ENCODE results near the gene CCDC171.
"Not testable (repeated sequence)": the region's sequence is repeated elsewhere in the genome, so short reads cannot be mapped to it uniquely, and the experiment has no call there.

Gene CCDC171

DNA sequence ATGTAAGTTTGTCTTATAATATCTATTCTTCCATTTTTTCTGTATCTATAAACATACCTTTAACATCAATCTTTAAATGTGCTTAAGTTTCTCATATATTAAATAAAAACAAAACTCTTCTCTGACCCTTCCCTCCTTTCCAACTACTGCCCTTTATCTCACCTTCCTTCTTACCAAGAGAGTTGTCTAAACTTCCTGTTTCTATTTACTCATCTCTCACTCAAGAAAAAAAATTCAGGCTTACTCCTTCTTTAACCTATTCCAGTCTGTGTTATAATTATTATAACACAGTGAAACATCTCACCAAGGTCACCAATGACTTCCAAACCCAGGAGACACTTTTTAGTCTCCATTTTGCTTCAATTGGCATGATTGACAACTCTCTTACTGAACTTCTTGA is 140.9 kb downstream of the CCDC171 start:
- H3K27ac ChIP-seq (ENCODE audit: low read length), result no peak overlapping the region
- no peaks in the 10 kb centered on the region for H3K9me3 ChIP-seq (ENCODE audit: control insufficient read depth, insufficient read depth, low read length)
- H3K4me1 ChIP-seq (ENCODE audit: control insufficient read depth, insufficient read depth, low read length), result no peaks in the 10 kb centered on the region; the same call in 1 of the 2 replicates
- no peak overlapping the region for H3K4me3 ChIP-seq (ENCODE audit: low read length)
- no peaks in the 10 kb centered on the region for H3K27me3 ChIP-seq (ENCODE audit: control insufficient read depth, insufficient read depth, low read length)
- DNase-seq (ENCODE audit: low read depth, low spot score), result no peak
- H3K36me3 ChIP-seq (ENCODE audit: control insufficient read depth, insufficient read depth, low read length), result no peaks in the 10 kb centered on the region

DNA sequence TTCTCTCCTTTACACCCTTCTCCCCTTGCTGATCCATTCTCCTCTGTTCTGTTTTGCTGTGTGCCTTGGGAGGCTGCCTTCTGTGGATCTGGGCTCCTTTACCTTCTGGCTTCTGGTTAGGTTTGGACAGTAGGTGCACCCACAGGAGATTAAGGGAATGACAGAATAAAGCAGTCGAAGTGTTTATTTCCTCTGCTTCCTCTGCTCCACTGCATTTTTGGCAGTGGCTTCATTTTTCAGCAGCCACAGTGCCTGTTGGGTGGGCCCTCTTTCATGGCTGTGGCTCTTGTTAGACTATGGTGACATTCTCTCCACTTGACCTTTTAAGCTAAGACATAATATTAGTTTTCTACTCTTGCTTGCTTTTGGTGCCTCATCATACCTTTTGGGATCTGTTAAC is 144.1 kb downstream of the CCDC171 start:
- no peaks in the 10 kb centered on the region for H3K9me3 ChIP-seq (ENCODE audit: control insufficient read depth, insufficient read depth, low read length)
- DNase-seq (ENCODE audit: low read depth, low spot score), result no peak
- H3K36me3 ChIP-seq (ENCODE audit: control insufficient read depth, insufficient read depth, low read length), result no peaks in the 10 kb centered on the region
- no CpG with 5 or more reads among the region's 1 CpG for WGBS (ENCODE audit: insufficient coverage, insufficient read length)
- no peaks in the 10 kb centered on the region; the same call in 1 of the 2 replicates for H3K4me1 ChIP-seq (ENCODE audit: control insufficient read depth, insufficient read depth, low read length)
- H3K27me3 ChIP-seq (ENCODE audit: control insufficient read depth, insufficient read depth, low read length), result no peaks in the 10 kb centered on the region
- H3K27ac ChIP-seq (ENCODE audit: low read length), result no peak overlapping the region
- H3K4me3 ChIP-seq (ENCODE audit: low read length), result no peak overlapping the region

DNA sequence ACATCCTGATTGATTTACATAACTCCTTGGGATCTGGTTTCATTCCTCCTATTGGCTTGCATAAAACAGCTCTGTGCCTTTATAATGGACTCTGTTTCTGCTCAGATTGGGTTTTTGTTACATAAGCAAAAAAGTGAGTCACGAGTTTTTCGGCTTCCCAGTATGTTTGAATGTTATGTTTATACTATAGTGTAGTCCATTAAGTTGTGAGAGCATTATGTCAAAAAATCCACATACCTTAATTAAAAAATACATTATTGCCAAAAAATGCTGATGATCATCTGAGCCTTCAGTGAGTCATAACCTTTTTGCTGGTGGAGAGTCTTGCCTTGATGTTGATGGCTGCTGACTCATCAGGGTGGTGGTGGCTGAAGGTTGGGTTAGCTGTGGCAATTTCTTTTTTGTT is 144.6 kb downstream of the CCDC171 start:
- no peaks in the 10 kb centered on the region for H3K36me3 ChIP-seq (ENCODE audit: control insufficient read depth, insufficient read depth, low read length)
- no peak overlapping the region for H3K27ac ChIP-seq (ENCODE audit: low read length)
- no peaks in the 10 kb centered on the region for H3K27me3 ChIP-seq (ENCODE audit: control insufficient read depth, insufficient read depth, low read length)
- DNase-seq (ENCODE audit: low read depth, low spot score), result no peak
- WGBS (ENCODE audit: insufficient coverage, insufficient read length), result no CpG with 5 or more reads among the region's 2 CpGs
- no peak overlapping the region for H3K4me3 ChIP-seq (ENCODE audit: low read length)
- H3K9me3 ChIP-seq (ENCODE audit: control insufficient read depth, insufficient read depth, low read length), result no peaks in the 10 kb centered on the region
- no peaks in the 10 kb centered on the region; the same call in 1 of the 2 replicates for H3K4me1 ChIP-seq (ENCODE audit: control insufficient read depth, insufficient read depth, low read length)

DNA sequence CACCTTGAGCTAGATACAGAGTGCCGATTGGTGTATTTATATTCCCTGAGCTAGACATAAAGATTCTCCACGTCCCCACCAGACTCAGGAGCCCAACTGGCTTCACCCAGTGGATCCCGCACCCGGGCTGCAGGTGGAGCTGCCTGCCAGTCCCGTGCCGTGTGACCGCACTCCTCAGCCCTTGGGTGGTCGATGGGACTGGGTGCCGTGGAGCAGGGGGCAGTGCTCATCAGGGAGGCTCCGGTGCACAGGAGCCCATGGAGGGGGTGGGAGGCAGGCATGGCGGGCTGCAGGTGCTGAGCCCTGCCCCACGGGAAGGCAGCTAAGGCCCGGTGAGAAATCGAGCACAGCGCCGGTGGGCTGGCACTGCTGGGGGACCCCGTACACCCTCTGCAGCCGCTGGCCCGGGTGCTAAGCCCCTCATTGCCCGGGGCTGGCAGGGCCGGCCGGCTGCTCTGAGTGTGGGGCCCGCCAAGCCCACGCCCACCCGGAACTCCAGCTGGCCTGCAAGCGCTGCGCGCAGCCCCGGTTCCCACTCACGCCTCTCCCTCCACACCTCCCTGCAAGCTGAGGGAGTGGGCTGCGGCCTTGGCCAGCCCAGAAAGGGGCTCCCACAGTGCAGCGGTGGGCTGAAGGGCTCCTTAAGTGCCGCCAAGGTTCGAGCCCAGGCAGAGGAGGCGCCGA is 147.2 kb downstream of the CCDC171 start:
- H3K36me3 ChIP-seq (ENCODE audit: control insufficient read depth, insufficient read depth, low read length); DNase-seq (ENCODE audit: low read depth, low spot score); H3K9me3 ChIP-seq (ENCODE audit: control insufficient read depth, insufficient read depth, low read length); H3K27me3 ChIP-seq (ENCODE audit: control insufficient read depth, insufficient read depth, low read length); H3K4me3 ChIP-seq (ENCODE audit: low read length); H3K4me1 ChIP-seq (ENCODE audit: control insufficient read depth, insufficient read depth, low read length); H3K27ac ChIP-seq (ENCODE audit: low read length): not testable (repeated sequence)
- WGBS (ENCODE audit: insufficient coverage, insufficient read length), result no CpG with 5 or more reads among the region's 36 CpGs

DNA sequence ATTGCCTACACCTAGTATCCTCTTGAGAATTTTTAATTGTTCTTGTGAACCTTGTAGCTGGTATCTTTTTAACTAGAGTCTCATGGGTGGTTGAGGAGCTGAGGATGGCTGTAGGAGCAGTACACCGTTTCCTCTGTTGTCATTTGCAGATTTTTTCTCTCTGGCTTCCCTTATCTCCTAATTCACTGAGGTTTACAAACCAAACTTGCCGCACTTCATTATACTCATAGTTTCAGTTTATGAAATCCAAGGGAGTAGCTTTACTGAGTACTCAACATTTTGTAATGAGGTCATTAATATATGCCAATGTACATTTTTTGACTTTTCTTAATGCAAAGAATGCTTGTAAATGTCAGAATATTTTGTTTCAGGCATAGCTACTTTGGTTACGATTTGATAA is 154.2 kb downstream of the CCDC171 start:
- H3K27me3 ChIP-seq (ENCODE audit: control insufficient read depth, insufficient read depth, low read length), result no peaks in the 10 kb centered on the region
- no peaks in the 10 kb centered on the region for H3K4me1 ChIP-seq (ENCODE audit: control insufficient read depth, insufficient read depth, low read length)
- DNase-seq (ENCODE audit: low read depth, low spot score), result no peak
- no peak overlapping the region for H3K27ac ChIP-seq (ENCODE audit: low read length)
- H3K4me3 ChIP-seq (ENCODE audit: low read length), result no peak overlapping the region
- no CpG with 5 or more reads among the region's 3 CpGs for WGBS (ENCODE audit: insufficient coverage, insufficient read length)
- no peaks in the 10 kb centered on the region for H3K9me3 ChIP-seq (ENCODE audit: control insufficient read depth, insufficient read depth, low read length)
- H3K36me3 ChIP-seq (ENCODE audit: control insufficient read depth, insufficient read depth, low read length), result no peaks in the 10 kb centered on the region

DNA sequence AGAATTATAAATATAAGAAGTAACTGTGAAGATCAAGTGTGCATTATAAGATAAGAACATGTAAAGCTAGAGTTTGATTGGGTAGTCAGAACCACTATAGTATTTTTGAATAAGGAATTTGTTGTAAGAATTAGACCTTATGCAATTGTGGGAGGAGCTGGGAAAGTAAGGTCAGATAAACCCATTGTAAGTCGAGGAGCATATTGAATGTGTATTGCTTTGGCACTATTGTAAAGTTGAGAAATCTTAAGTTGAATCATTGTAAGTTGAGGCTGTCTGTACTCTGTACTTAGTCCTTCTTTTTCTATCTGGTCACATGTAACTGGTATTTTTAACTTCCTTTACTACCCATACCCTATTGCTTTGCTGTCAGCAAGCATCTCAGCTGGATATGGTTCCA is 158.7 kb downstream of the CCDC171 start:
- Histone ChIP-seq H3K4me1 (ENCODE audit: control insufficient read depth, insufficient read depth, low read length) (no peaks in the 10 kb centered on the region), H3K4me3 (ENCODE audit: low read length) (no peak overlapping the region), H3K9me3 (ENCODE audit: control insufficient read depth, insufficient read depth, low read length) (no peaks in the 10 kb centered on the region), H3K27ac (ENCODE audit: low read length) (no peak overlapping the region), H3K27me3 (ENCODE audit: control insufficient read depth, insufficient read depth, low read length) (no peaks in the 10 kb centered on the region), H3K36me3 (ENCODE audit: control insufficient read depth, insufficient read depth, low read length) (no peaks in the 10 kb centered on the region)
- no CpG with 5 or more reads among the region's 1 CpG for WGBS (ENCODE audit: insufficient coverage, insufficient read length)
- DNase-seq (ENCODE audit: low read depth, low spot score), result no peak

DNA sequence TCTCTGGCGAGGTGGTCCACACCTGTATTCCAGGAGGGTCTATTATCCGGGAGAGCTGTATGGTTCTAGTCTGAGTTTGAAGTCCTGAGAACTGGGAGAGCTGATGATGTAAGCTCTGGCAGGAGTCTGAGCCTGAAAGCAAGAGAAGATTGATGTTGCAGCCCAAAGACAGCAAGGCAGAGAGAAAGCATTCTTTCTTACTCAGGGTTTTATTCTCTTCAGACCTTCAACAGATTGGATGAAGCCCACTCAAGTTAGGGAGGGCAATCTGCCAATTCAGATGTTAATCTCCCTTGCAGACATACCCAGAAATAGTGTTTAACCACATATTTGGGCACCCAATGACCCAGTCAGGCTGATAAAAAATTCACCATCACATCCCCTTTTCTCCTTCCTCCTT is 159.1 kb downstream of the CCDC171 start:
- H3K27ac ChIP-seq (ENCODE audit: low read length), result no peak overlapping the region
- WGBS (ENCODE audit: insufficient coverage, insufficient read length), result no CpG with 5 or more reads among the region's 2 CpGs
- no peaks in the 10 kb centered on the region for H3K27me3 ChIP-seq (ENCODE audit: control insufficient read depth, insufficient read depth, low read length)
- no peaks in the 10 kb centered on the region for H3K36me3 ChIP-seq (ENCODE audit: control insufficient read depth, insufficient read depth, low read length)
- DNase-seq (ENCODE audit: low read depth, low spot score), result no peak
- H3K4me3 ChIP-seq (ENCODE audit: low read length), result no peak overlapping the region
- no peaks in the 10 kb centered on the region for H3K9me3 ChIP-seq (ENCODE audit: control insufficient read depth, insufficient read depth, low read length)
- H3K4me1 ChIP-seq (ENCODE audit: control insufficient read depth, insufficient read depth, low read length), result no peaks in the 10 kb centered on the region

DNA sequence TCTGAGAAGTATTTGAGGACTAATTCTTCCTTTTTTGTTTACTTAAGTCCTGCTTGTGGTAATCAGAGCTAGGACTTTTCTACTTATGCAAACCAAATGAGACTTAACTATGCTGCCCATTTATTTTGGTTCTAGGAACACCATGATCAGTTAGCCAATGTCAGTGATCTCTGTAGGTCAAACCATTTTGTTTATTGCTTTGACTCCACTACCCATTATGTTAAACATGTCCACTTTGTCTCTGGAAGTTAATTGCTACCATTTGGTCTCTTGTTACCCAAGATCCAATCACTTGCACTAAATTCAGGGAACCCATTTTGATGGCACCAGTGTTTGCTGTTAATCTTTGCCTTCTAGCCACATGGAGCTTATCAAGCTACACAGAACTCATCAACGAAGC is 161.9 kb downstream of the CCDC171 start:
- Histone ChIP-seq H3K36me3 (ENCODE audit: control insufficient read depth, insufficient read depth, low read length) (no peaks in the 10 kb centered on the region), H3K27ac (ENCODE audit: low read length) (no peak overlapping the region), H3K4me1 (ENCODE audit: control insufficient read depth, insufficient read depth, low read length) (no peaks in the 10 kb centered on the region; the same call in 1 of the 2 replicates), H3K4me3 (ENCODE audit: low read length) (no peak overlapping the region), H3K9me3 (ENCODE audit: control insufficient read depth, insufficient read depth, low read length) (no peaks in the 10 kb centered on the region), H3K27me3 (ENCODE audit: control insufficient read depth, insufficient read depth, low read length) (no peaks in the 10 kb centered on the region)
- DNase-seq (ENCODE audit: low read depth, low spot score), result no peak
- no CpG with 5 or more reads among the region's 1 CpG for WGBS (ENCODE audit: insufficient coverage, insufficient read length)

DNA sequence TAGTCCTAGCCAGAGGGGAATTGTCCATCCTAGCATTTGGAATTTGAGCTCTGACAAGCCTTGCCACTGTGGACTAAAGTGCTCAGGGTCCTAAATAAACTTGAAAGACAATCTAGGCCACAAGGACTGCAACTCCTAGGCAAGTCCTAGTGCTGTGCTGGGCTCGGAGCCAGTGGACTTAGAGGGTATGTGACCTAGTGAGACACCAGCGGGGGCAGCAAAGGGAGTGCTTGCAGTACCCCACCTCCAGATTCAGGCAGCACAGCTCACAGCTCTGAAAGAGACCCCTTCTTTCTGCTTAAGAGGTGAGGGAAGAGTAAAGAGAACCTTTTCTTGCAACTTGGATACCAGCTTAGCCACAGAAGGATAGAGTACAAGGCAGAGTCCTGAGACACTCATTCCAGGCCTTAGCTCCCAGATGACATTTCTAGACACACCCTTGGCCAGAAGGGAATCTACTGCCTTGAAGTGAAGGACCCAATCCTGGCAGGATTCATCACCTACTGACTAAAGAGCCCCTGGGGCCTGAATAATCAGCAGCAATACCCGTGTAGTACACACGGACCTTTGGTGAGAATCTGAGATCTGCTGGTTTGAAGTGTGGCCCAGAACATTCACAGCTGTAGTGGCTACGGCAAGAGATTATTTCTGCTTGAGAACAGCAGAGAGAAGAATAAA is 164.6 kb downstream of the CCDC171 start:
- no CpG with 5 or more reads among the region's 5 CpGs for WGBS (ENCODE audit: insufficient coverage, insufficient read length)
- no peaks in the 10 kb centered on the region for H3K27me3 ChIP-seq (ENCODE audit: control insufficient read depth, insufficient read depth, low read length)
- H3K36me3 ChIP-seq (ENCODE audit: control insufficient read depth, insufficient read depth, low read length), result no peaks in the 10 kb centered on the region

DNA sequence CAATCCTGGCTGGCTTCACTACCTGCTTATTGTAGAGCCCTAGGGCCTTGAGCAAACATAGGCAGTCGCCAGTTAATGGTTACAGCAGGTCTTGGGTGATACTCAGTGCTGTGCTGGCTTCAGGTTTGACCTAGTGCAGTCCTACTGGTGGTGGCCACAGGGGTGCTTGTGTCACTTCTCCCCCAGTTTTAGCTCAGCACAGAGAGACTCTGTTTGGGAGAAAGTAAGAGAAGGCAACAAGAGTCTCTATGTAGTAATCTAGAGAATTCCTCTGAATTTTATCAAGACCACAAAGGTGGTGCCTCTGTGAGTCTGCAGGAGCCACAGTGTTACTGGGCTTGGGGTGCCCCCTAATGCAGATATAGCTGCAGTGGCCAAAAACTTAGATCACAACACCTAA is 165.6 kb downstream of the CCDC171 start:
- Histone ChIP-seq H3K36me3 (ENCODE audit: control insufficient read depth, insufficient read depth, low read length) (no peaks in the 10 kb centered on the region), H3K9me3 (ENCODE audit: control insufficient read depth, insufficient read depth, low read length) (no peaks in the 10 kb centered on the region), H3K27ac (ENCODE audit: low read length) (no peak overlapping the region), H3K27me3 (ENCODE audit: control insufficient read depth, insufficient read depth, low read length) (no peaks in the 10 kb centered on the region), H3K4me3 (ENCODE audit: low read length) (no peak overlapping the region), H3K4me1 (ENCODE audit: control insufficient read depth, insufficient read depth, low read length) (no peaks in the 10 kb centered on the region; the same call in 1 of the 2 replicates)
- no CpG with 5 or more reads among the region's 1 CpG for WGBS (ENCODE audit: insufficient coverage, insufficient read length)
- DNase-seq (ENCODE audit: low read depth, low spot score), result no peak

More for the DNA sequence above, 164.6 kb downstream of the CCDC171 start:
- DNase-seq (ENCODE audit: low read depth, low spot score), result no peak
- no peaks in the 10 kb centered on the region for H3K9me3 ChIP-seq (ENCODE audit: control insufficient read depth, insufficient read depth, low read length)
- no peaks in the 10 kb centered on the region; the same call in 1 of the 2 replicates for H3K4me1 ChIP-seq (ENCODE audit: control insufficient read depth, insufficient read depth, low read length)
- no peak overlapping the region for H3K4me3 ChIP-seq (ENCODE audit: low read length)
- no peak overlapping the region for H3K27ac ChIP-seq (ENCODE audit: low read length)

DNA sequence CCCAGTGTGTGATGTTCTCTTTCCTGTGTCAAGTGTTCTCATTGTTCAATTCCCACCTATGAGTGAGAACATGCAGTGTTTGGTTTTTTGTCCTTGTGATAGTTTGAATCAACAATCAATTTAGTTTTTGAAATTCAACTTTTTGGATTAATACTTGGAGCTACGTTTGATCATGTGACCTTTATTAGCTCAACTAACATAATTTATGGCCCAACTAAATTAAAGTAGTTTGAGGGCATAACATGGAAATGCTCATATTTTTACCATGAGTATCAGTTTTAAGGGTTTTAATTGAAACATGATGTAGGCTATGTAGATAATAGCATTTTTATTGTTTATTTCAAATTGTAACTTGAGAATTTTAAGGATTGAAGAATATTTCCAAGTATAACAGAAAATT is 168.0 kb downstream of the CCDC171 start:
- Histone ChIP-seq H3K27me3 (ENCODE audit: control insufficient read depth, insufficient read depth, low read length) (no peaks in the 10 kb centered on the region), H3K36me3 (ENCODE audit: control insufficient read depth, insufficient read depth, low read length) (no peaks in the 10 kb centered on the region), H3K4me1 (ENCODE audit: control insufficient read depth, insufficient read depth, low read length) (no peaks in the 10 kb centered on the region; the same call in 1 of the 2 replicates), H3K4me3 (ENCODE audit: low read length) (no peak overlapping the region), H3K9me3 (ENCODE audit: control insufficient read depth, insufficient read depth, low read length) (no peaks in the 10 kb centered on the region), H3K27ac (ENCODE audit: low read length) (no peak overlapping the region)
- no CpG with 5 or more reads among the region's 1 CpG for WGBS (ENCODE audit: insufficient coverage, insufficient read length)
- no peak for DNase-seq (ENCODE audit: low read depth, low spot score)
